Measurements from ENCODE around the gene TKTL1. TPM values are rescaled to one million over a fixed set of nuclear protein-coding genes. Genes with fewer than 3 reads are reported as not detected.
A peak's percentile ranks its signal among the peaks of the same experiment; 100 is the strongest.

TKTL1 gene
- total RNA-seq, 4 donors from 2014 or later = 0.31 TPM; not detected in 2

GRCh38 chrX:154352012-154352401 is 56.4 kb downstream of the TKTL1 start:
- Histone ChIP-seq H3K36me3 (peaks cover 0 to 85% of the 10 kb centered on the region in 2 donors), H3K4me1 (peaks cover 0 to 28% (median 0%) of the 10 kb centered on the region in 3 donors), H3K4me3 (no peak overlapping the region), H3K27me3 (no peaks in the 10 kb centered on the region), H3K27ac (peak overlapping the region in 3 of 4 donors; percentile 78 to 99 (median 94)), H3K9me3 (no peaks in the 10 kb centered on the region)
- WGBS, 2 donors (ENCODE audit: low coverage in 1 of 2) = no CpG with 5 or more reads among the region's 14 CpGs
- ATAC-seq = no peak
- no peak for TF ChIP-seq POLR2AphosphoS5 (IDR thresholded peaks at IDR 0.05)
- no peak for TF ChIP-seq CTCF (IDR thresholded peaks at IDR 0.05)
- no peak for TF ChIP-seq EP300 (IDR thresholded peaks at IDR 0.05)
- no peak for TF ChIP-seq POLR2A (IDR thresholded peaks at IDR 0.05)

DNA sequence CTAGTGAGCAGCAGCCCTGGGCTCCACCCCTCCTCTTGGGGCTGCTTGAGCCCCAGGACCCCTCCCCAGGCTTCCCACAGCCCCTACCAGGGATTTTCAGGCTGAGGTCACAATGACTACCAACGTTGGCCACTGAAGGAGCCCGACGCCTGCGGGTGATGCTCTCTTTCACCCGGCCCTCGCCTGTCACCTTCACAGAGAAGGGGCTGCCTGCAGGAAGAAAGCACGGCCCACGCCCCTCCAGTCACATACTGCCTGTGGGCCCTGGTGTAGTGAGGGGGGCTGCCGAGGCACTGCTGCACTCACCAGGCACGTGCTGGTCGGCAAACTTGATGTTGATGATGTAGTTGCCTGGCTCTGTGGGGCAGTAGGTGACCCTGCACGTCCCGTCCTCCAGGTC is 56.9 kb downstream of the TKTL1 start:
- peak overlapping the region in 3 of 4 donors; percentile 78 to 99 (median 94) for H3K27ac ChIP-seq
- no peak for ATAC-seq
- no CpG with 5 or more reads among the region's 13 CpGs for WGBS, 2 donors (ENCODE audit: low coverage in 1 of 2)
- TF ChIP-seq POLR2AphosphoS5 (IDR thresholded peaks at IDR 0.05) = no peak
- no peaks in the 10 kb centered on the region for H3K27me3 ChIP-seq
- no peak overlapping the region for H3K4me3 ChIP-seq
- H3K36me3 ChIP-seq = peaks cover 0 to 90% of the 10 kb centered on the region in 2 donors
- H3K9me3 ChIP-seq = no peaks in the 10 kb centered on the region
- peaks cover 0 to 33% (median 0%) of the 10 kb centered on the region in 3 donors for H3K4me1 ChIP-seq

- ATAC-seq = no peak
- no CpG with 5 or more reads among the region's 24 CpGs for WGBS, 2 donors (ENCODE audit: low coverage in 1 of 2)
Observed at GRCh38 chrX:154353172-154353843, 57.7 kb downstream of the TKTL1 start.

DNA sequence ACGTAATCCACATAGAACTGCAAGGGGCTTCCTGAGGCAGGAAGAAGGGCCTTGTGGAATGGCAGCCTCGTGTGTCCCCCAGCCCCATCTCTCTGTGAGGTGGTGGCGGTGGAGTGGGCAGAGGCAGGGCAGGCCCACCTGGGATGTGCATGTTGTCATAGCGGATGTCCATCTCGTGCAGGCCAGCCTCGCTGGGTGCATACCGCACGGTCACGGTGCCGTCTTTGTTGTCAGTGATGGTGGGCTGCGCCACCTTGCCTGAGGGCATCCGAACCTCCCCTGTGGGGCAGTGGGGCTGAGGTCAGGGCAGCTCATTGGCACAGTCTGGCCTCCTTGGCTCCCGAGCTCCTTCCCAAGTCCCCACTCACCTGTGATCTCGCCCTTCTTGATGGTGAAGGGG is 58.4 kb downstream of the TKTL1 start:
- 58% methylated on average over 8 of the region's 14 CpGs; no CpG with 5 or more reads in 1 of the 2 donors for WGBS, 2 donors (ENCODE audit: low coverage in 1 of 2)

More at GRCh38 chrX:154353172-154353843, 57.7 kb downstream of the TKTL1 start:
- peaks cover 0 to 98% of the 10 kb centered on the region in 2 donors for H3K36me3 ChIP-seq
- TF ChIP-seq POLR2AphosphoS5 (IDR thresholded peaks at IDR 0.05) (peak; percentile 3), CTCF (IDR thresholded peaks at IDR 0.05) (no peak)
- H3K9me3 ChIP-seq = no peaks in the 10 kb centered on the region
- H3K4me1 ChIP-seq = peaks cover 0 to 42% (median 0%) of the 10 kb centered on the region in 3 donors
- peak overlapping the region in 3 of 4 donors; percentile 78 to 99 (median 94) for H3K27ac ChIP-seq
- H3K4me3 ChIP-seq = no peak overlapping the region
- H3K27me3 ChIP-seq = no peaks in the 10 kb centered on the region

GRCh38 chrX:154354516-154354915 is 58.9 kb downstream of the TKTL1 start:
- 12% methylated on average over 3 of the region's 13 CpGs; no CpG with 5 or more reads in 1 of the 2 donors for WGBS, 2 donors (ENCODE audit: low coverage in 1 of 2)
- peaks cover 0 to 100% of the 10 kb centered on the region in 2 donors for H3K36me3 ChIP-seq
- H3K27ac ChIP-seq = peak overlapping the region; percentile 10 to 99 (median 86)

More for the DNA sequence above, 58.4 kb downstream of the TKTL1 start:
- H3K4me1 ChIP-seq = peaks cover 0 to 49% (median 0%) of the 10 kb centered on the region in 3 donors
- no peaks in the 10 kb centered on the region for H3K27me3 ChIP-seq
- no peaks in the 10 kb centered on the region for H3K9me3 ChIP-seq
- TF ChIP-seq EP300 (IDR thresholded peaks at IDR 0.05) (no peak), POLR2AphosphoS5 (IDR thresholded peaks at IDR 0.05) (peak; percentile 5)
- H3K36me3 ChIP-seq = peaks cover 0 to 100% of the 10 kb centered on the region in 2 donors
- no peak overlapping the region for H3K4me3 ChIP-seq
- ATAC-seq = no peak
- peak overlapping the region; percentile 10 to 99 (median 86) for H3K27ac ChIP-seq

More at GRCh38 chrX:154354516-154354915, 58.9 kb downstream of the TKTL1 start:
- no peak overlapping the region for H3K4me3 ChIP-seq
- TF ChIP-seq CTCF (IDR thresholded peaks at IDR 0.05) (no peak), EP300 (IDR thresholded peaks at IDR 0.05) (no peak), POLR2A (IDR thresholded peaks at IDR 0.05) (no peak), POLR2AphosphoS5 (IDR thresholded peaks at IDR 0.05) (no peak)
- no peaks in the 10 kb centered on the region for H3K27me3 ChIP-seq
- H3K9me3 ChIP-seq = no peaks in the 10 kb centered on the region
- ATAC-seq = no peak
- H3K4me1 ChIP-seq = peaks cover 0 to 54% (median 0%) of the 10 kb centered on the region in 3 donors
